Measurements from ENCODE around the gene CHRM1.

DNA sequence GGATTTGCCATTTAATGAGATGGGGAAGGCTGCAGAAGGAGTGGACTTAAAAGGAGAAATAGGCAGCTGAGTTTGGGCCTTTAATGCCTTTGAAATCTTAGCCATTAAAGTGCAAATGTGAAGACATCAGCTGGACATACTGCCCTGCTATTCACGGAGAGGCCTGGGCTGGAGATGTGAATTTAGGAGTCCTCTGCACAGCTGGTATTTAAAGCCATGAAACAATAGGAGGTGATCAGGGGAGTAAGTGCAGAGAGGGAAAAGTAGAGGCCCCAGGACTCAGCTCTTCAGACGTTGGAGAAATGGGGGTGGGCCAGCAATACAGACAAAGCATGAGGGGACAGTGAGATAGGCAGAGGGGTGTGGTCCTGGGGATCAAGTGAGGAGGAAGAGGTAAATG lies 23.9 kb downstream of the CHRM1 start:
- TF ChIP-seq, protein P1, sequence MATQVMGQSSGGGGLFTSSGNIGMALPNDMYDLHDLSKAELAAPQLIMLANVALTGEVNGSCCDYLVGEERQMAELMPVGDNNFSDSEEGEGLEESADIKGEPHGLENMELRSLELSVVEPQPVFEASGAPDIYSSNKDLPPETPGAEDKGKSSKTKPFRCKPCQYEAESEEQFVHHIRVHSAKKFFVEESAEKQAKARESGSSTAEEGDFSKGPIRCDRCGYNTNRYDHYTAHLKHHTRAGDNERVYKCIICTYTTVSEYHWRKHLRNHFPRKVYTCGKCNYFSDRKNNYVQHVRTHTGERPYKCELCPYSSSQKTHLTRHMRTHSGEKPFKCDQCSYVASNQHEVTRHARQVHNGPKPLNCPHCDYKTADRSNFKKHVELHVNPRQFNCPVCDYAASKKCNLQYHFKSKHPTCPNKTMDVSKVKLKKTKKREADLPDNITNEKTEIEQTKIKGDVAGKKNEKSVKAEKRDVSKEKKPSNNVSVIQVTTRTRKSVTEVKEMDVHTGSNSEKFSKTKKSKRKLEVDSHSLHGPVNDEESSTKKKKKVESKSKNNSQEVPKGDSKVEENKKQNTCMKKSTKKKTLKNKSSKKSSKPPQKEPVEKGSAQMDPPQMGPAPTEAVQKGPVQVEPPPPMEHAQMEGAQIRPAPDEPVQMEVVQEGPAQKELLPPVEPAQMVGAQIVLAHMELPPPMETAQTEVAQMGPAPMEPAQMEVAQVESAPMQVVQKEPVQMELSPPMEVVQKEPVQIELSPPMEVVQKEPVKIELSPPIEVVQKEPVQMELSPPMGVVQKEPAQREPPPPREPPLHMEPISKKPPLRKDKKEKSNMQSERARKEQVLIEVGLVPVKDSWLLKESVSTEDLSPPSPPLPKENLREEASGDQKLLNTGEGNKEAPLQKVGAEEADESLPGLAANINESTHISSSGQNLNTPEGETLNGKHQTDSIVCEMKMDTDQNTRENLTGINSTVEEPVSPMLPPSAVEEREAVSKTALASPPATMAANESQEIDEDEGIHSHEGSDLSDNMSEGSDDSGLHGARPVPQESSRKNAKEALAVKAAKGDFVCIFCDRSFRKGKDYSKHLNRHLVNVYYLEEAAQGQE (IDR thresholded peaks at IDR 0.05; ENCODE audit: low read depth), result no peak
- TF ChIP-seq, protein P2, sequence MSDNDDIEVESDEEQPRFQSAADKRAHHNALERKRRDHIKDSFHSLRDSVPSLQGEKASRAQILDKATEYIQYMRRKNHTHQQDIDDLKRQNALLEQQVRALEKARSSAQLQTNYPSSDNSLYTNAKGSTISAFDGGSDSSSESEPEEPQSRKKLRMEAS (IDR thresholded peaks at IDR 0.05), result no peak
- no peak for TF ChIP-seq TCF12 (IDR thresholded peaks at IDR 0.05; ENCODE audit: low read depth)
